Activated CD4-positive, alpha-beta T cell treated with anti-CD3 and anti-CD28 coated beads for 1 hour (primary cell): Measurements from ENCODE around the gene UBE2G1.

Experiments
- DNase-seq: peaks from one replicate; pipeline ENCODE4 v3.0.0-alpha.2; 2020

UBE2G1 gene

GRCh38 chr17:4246674-4247073 lies 119.8 kb downstream of the UBE2G1 start:
- DNase-seq = no peak

DNA sequence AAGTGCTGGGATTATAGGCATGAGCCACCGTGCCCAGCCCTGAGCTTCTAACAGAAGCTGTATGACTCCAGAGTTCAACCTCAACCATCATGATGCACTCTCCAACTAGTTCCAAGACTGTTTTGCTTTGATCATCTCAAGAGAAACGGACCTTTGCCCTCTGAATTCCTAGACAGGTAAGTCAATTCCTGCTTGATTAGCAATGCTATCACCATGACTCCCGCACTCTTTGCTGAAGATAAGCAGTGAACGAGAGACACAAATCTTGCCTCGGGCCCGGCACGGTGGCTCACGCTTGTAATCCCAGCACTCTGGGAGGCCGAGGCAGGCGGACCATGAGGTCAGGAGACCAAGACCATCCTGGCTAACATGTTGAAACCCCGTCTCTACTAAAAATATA lies 124.9 kb downstream of the UBE2G1 start:
- DNase-seq = no peak

GRCh38 chr17:4236456-4236855 lies 130.0 kb downstream of the UBE2G1 start:
- DNase-seq = no peak

DNA sequence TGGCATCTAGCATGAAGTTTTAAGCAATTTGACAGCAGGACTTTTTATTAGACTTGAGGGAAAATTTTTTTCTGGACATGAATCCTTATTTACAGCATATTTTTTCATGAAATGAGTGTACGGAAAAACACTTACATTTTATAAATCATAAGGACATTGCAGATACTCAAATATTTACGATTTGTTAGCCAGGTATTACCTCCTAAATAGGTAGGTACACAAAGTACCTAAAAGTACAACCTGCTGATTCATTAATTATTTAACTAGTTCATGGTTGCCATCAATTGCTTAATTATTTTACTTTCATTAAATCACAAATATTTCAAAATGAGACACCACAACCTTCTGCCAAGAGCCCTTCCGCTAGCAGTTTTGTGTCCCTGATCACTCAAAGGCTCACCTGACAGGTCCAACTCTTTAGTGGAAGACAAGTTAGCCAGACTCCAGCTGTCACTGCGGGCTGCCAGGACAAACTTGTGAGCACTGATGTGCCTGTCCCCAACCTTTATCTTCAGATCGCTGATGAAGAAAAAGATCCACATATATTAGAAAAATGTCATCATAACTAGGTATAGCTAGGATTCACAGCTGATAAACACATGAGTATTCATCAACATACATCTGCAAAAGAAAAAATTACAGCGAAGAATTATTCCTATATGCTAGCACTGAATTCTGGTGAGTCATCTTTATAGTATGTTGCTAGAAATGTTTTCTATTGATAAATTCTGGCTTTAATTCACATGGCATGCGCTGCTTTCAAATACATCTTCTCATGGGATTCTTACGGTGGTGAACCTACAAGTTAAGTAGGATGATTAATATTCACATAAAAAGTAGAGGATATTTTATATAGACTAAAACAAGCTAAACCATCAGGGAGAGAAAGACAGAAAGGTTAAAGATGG lies 130.8 kb downstream of the UBE2G1 start:
- no peak for DNase-seq

DNA sequence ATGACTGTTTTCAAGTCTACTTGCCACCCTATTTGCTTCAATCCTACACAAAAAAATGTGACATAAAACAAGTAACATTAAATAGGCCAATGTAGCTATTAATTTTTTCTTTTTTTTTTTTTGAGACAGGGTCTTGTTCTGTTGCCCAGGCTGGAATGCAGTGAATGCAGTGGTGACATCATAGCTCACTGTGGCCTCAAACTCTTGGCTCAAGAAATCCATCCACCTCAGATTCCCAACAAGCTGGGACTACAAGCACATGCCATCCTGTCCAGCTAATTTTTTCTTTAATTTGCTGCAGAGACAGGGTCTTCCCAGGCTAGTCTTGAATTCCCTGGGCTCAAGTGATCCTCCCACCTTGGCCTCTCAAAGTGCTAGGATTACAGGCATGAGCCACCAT lies 132.1 kb downstream of the UBE2G1 start:
- no peak for DNase-seq

GRCh38 chr17:4233668-4234258 lies 132.7 kb downstream of the UBE2G1 start:
- DNase-seq = no peak

DNA sequence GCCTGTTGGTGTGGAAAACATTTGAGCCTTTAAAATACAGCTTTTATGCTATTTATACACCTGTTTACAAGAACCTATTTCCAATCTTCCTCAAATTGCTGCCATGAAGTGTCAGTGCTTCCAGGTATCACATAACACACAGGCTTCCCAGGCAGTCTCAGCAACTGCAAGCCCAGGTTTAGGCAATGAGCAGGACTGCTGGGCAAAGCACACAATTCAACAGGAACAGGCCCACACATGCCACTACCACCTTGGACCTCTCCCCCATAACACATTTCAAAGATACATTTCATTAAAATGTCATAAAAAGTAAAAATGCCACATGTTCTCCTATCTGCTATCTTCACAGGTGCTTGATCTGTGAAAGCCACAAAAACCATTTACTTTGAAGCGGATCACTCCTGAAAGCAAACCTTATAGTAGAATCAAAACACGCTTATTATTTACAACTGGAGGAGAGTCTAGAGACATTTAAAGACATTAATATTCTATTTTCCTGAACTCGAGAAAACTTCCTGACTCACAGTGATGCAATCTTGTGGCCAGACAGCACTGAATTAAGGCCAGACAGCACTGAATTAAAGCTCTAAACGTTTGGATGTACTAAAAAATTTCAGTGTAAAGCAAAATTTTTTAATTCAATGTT lies 134.2 kb downstream of the UBE2G1 start:
- DNase-seq = no peak

GRCh38 chr17:4229627-4230541 lies 136.6 kb downstream of the UBE2G1 start:
- no peak for DNase-seq

GRCh38 chr17:4221899-4222659 lies 144.4 kb downstream of the UBE2G1 start:
- no peak for DNase-seq

- no peak for DNase-seq
Measured at GRCh38 chr17:4221163-4221562, 145.3 kb downstream of the UBE2G1 start.

GRCh38 chr17:4220655-4221054 lies 145.8 kb downstream of the UBE2G1 start:
- no peak for DNase-seq
